Adrenal gland (tissue), 12 donors: ENCODE measurements around the gene SLC6A18. TPM values are rescaled to one million over a fixed set of nuclear protein-coding genes. Genes with fewer than 3 reads are reported as not detected.

Experiments
- DNase-seq, 7 donors: peaks; one replicate each; pipeline ENCODE4 v3.0.0-alpha.2; 2019 to 2020
- H3K27ac ChIP-seq, 5 donors: fragments of 200-600 bp; sonication (generic) in 4 of 5; 1 replicate in 3 of 5; 2 replicates in 2 of 5; pipeline versions ENCODE4 v1.5.1 to v1.8.0; 2016 to 2020; ENCODE audit warnings: mild to moderate bottlenecking in 1 of 5
- H3K27me3 ChIP-seq: fragments of 200-600 bp; 2 replicates; pipeline ENCODE4 v1.8.0; 2021
- H3K36me3 ChIP-seq, 2 donors: fragments of 200-600 bp; replicated peaks in 1 of 2; 1 replicate in 1 of 2; 2 replicates in 1 of 2; pipeline versions ENCODE4 v1.5.1 to v1.8.0; 2018 to 2022
- H3K4me1 ChIP-seq, 2 donors: fragments of 200-600 bp; replicated peaks in 1 of 2; 1 replicate in 1 of 2; 2 replicates in 1 of 2; pipeline versions ENCODE4 v1.5.1 to v1.8.0; 2018 to 2021
- H3K4me3 ChIP-seq, 4 donors: fragments of 200-600 bp; sonication (generic) in 3 of 4; one replicate each; pipeline ENCODE4 v1.5.1; 2016 to 2018
- H3K9me3 ChIP-seq, 3 donors: fragments of 200-600 bp; sonication (generic) in 1 of 3; replicated peaks in 1 of 3; 1 replicate in 2 of 3; 2 replicates in 1 of 3; pipeline versions ENCODE4 v1.5.1 to v1.8.0; 2016 to 2021
- POLR2A ChIP-seq, 2 donors: fragments of 450-650 bp; IDR thresholded peaks; one replicate each; pipeline ENCODE4 v1.6.1; 2017; ENCODE audit warnings: antibody characterized with exemption in 2 of 2, mild to moderate bottlenecking in 2 of 2, moderate library complexity in 1 of 2
- WGBS, 4 donors: extraction: QIAGEN DNeasy Blood & Tissue Kit in 2 of 4; methylation state at CpG; one replicate each; pipeline versions ENCODE4 v1.1.5 to v1.1.7; 2013 to 2017; 5-methylcytosine and 5-hydroxymethylcytosine counted together
- intact Hi-C, 2 donors: fragments of 100-400 bp; cut with DNase I; formaldehyde crosslinking; loops; one replicate each; pipeline versions ENCODE4 v1.14.1 to v1.15.0; 2022 to 2023
- polyA plus RNA-seq, 3 donors: library from polyadenylated mRNA; stranded (reverse); fragments of 200-250 nt in 2 of 3; fragments of 350-450 nt in 1 of 3; fragmentation: Illumina TruSeq in 1 of 3; extraction: RNeasy Lipid Tissue Mini Kit (QIAGEN cat#74804) in 1 of 3; gene quantifications; one replicate each; pipeline ENCODE4 v1.2.3, GENCODE V29; 2013 to 2014
- total RNA-seq, 9 donors: library from RNA; depleted of rRNA in 4 of 9; stranded (reverse); fragments of >200 nt in 4 of 9; fragments of 120-200 nt in 1 of 9; fragmentation: NEBNext Ultra II Directional in 1 of 9; extraction: Animal tissue kit (Norgen Biotek cat#: 25700) in 1 of 9; gene quantifications; one replicate each; pipeline versions ENCODE4 v1.1.0 to v1.2.4, GENCODE V29; 2013 to 2023
- TF ChIP-seq, protein P1 (sequence below), 6 experiments: fragments of 450-650 bp in 4 of 6; fragments of 200-600 bp in 2 of 6; sonication (generic) in 1 of 6; IDR thresholded peaks; 1 replicate in 5 of 6; 2 replicates in 1 of 6; pipeline versions ENCODE4 v1.5.1 to v1.8.0; 2016 to 2021; ENCODE audit warnings: antibody characterized with exemption in 6 of 6, mild to moderate bottlenecking in 2 of 6, moderate library complexity in 1 of 6
- donor health status: healthy with polysubstance abuse.
- donor health status: Bipolar disorder and iron deficiency.
- donor health status: DM: yes; HTN: yes; CAD: no.
- donor health status: DM: no; HTN: no; CAD: no.
- donor health status: DM: no; HTN: no; CAD: no.
- donor health status: DM: yes; HTN: yes; CAD: no.

SLC6A18 gene
- total and polyA plus RNA-seq, 12 donors, result not detected

- TF ChIP-seq, protein P1, sequence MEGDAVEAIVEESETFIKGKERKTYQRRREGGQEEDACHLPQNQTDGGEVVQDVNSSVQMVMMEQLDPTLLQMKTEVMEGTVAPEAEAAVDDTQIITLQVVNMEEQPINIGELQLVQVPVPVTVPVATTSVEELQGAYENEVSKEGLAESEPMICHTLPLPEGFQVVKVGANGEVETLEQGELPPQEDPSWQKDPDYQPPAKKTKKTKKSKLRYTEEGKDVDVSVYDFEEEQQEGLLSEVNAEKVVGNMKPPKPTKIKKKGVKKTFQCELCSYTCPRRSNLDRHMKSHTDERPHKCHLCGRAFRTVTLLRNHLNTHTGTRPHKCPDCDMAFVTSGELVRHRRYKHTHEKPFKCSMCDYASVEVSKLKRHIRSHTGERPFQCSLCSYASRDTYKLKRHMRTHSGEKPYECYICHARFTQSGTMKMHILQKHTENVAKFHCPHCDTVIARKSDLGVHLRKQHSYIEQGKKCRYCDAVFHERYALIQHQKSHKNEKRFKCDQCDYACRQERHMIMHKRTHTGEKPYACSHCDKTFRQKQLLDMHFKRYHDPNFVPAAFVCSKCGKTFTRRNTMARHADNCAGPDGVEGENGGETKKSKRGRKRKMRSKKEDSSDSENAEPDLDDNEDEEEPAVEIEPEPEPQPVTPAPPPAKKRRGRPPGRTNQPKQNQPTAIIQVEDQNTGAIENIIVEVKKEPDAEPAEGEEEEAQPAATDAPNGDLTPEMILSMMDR (IDR thresholded peaks at IDR 0.05), result no peak
- no peak for TF ChIP-seq POLR2A (IDR thresholded peaks at IDR 0.05)
- Histone ChIP-seq H3K36me3 (no peaks in the 10 kb centered on the region), H3K4me3 (no peak overlapping the region), H3K9me3 (no peaks in the 10 kb centered on the region), H3K27ac (no peak overlapping the region), H3K4me1 (no peaks in the 10 kb centered on the region), H3K27me3 (no peaks in the 10 kb centered on the region)
- no peak for DNase-seq
- intact Hi-C loops, result no loop called here
- 75 to 87% (median 85%) methylated on average over 13 to 33 of the region's 33 CpGs for WGBS, 4 donors
Observed at GRCh38 chr5:1253456-1254105, 28.4 kb downstream of the SLC6A18 start.

DNA sequence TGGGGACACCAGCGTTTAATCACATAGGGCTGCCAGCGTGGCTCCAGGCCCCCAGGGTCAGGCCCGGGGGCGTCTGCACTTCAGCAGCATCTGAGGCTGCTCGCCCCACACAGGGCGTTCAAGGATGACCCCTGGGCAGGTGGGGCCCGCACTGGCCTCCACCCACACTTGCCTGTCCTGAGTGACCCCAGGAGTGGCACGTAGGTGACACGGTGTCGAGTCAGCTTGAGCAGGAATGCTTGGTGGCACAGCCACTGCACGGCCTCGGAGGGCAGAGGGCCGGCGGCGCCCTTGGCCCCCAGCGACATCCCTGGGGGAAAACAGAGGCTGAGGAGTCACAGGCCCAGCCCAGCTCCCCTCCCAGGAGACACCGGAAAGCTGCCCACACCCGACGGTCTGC is 29.0 kb downstream of the SLC6A18 start:
- H3K27me3 ChIP-seq, result no peaks in the 10 kb centered on the region
- TF ChIP-seq, protein P1 (IDR thresholded peaks at IDR 0.05), result no peak
- no peak for TF ChIP-seq POLR2A (IDR thresholded peaks at IDR 0.05)

DNA sequence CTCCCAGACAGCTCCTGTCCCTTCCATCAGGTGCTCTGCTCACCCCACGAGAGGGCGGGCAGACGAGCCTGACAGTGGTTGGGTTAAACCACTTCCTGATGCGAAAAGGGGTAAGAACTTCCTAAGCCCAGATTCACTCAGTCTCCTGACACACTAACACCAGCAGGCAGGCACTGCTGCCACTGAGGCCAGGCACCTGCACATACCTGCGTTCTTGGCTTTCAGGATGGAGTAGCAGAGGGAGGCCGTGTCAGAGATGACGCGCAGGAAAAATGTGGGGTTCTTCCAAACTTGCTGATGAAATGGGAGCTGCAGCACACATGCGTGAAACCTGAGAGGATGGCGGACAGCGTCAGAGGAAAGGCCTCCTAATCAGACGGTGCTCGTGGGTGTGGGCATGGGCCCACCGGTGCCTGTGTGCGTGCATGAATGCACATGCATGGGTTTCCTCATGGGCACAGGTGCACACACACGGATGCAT is 29.9 kb downstream of the SLC6A18 start:
- H3K36me3 ChIP-seq, result no peaks in the 10 kb centered on the region
- no peak overlapping the region for H3K27ac ChIP-seq
- no peaks in the 10 kb centered on the region for H3K4me1 ChIP-seq
- intact Hi-C loops, result no loop called here
- 64 to 71% (median 69%) methylated on average over 12 to 16 of the region's 16 CpGs for WGBS, 4 donors
- no peak for DNase-seq
- no peaks in the 10 kb centered on the region for H3K9me3 ChIP-seq
- TF ChIP-seq, protein P1 (IDR thresholded peaks at IDR 0.05), result no peak
- no peak overlapping the region for H3K4me3 ChIP-seq
- no peaks in the 10 kb centered on the region for H3K27me3 ChIP-seq

More for the DNA sequence above, 29.0 kb downstream of the SLC6A18 start:
- no peaks in the 10 kb centered on the region for H3K36me3 ChIP-seq
- 67 to 84% (median 78%) methylated on average over 2 to 19 of the region's 19 CpGs for WGBS, 4 donors
- no peaks in the 10 kb centered on the region for H3K9me3 ChIP-seq
- DNase-seq, result no peak
- H3K4me1 ChIP-seq, result no peaks in the 10 kb centered on the region
- H3K4me3 ChIP-seq, result no peak overlapping the region
- intact Hi-C loops, result no loop called here
- no peak overlapping the region for H3K27ac ChIP-seq

- WGBS, 4 donors, result 56 to 90% (median 81%) methylated on average over 8 to 23 of the region's 23 CpGs
- Histone ChIP-seq H3K4me3 (no peak overlapping the region), H3K4me1 (no peaks in the 10 kb centered on the region), H3K27ac (no peak overlapping the region), H3K36me3 (no peaks in the 10 kb centered on the region), H3K9me3 (no peaks in the 10 kb centered on the region), H3K27me3 (no peaks in the 10 kb centered on the region)
- intact Hi-C loops, result no loop called here
- TF ChIP-seq, protein P1 (IDR thresholded peaks at IDR 0.05), result no peak
- no peak for TF ChIP-seq POLR2A (IDR thresholded peaks at IDR 0.05)
- DNase-seq, result no peak
Observed at GRCh38 chr5:1256776-1257175, 31.6 kb downstream of the SLC6A18 start.
